K562 (cell line): Measurements from ENCODE around the gene KLF1. TPM values are rescaled to one million over a fixed set of nuclear protein-coding genes. Genes with fewer than 3 reads are reported as not detected.

Experiments used
- CAMTA2 ChIP-seq: fragments of 250-450 bp; sonication (Bioruptor Pico); conservative IDR thresholded peaks from 2 replicates; pipeline ENCODE4 v1.5.1; 2022
- DMBX1 ChIP-seq: fragments of 250-450 bp; sonication (Bioruptor Pico); IDR thresholded peaks from 2 replicates; pipeline ENCODE4 v1.8.0; 2022; ENCODE audit warnings: inconsistent platforms, mild to moderate bottlenecking, moderate library complexity, borderline replicate concordance
- GABPB1 ChIP-seq: sonication (generic); formaldehyde crosslinking; IDR thresholded peaks from 2 replicates; pipeline ENCODE4 v1.8.0; 2022; ENCODE audit warnings: mild to moderate bottlenecking, missing genetic modification reagents
- GATAD2A ChIP-seq: fragments of 450-650 bp; IDR thresholded peaks from 2 replicates; pipeline ENCODE4 v1.6.1; 2017
- KDM4B ChIP-seq, 2 experiments: fragments of 450-650 bp in 1 of 2; sonication (generic) in 1 of 2; IDR thresholded peaks; 2 replicates each; pipeline ENCODE4 v1.6.1; 2016 to 2017; ENCODE audit warnings: borderline replicate concordance in 2 of 2, antibody characterized with exemption in 1 of 2, low read depth in 1 of 2, mild to moderate bottlenecking in 1 of 2
- MECOM ChIP-seq: fragments of 250-450 bp; sonication (Bioruptor Pico); IDR thresholded peaks from 2 replicates; pipeline ENCODE4 v1.8.0; 2022; ENCODE audit warnings: inconsistent platforms
- POLR2AphosphoS5 ChIP-seq: IDR thresholded peaks from 2 replicates; pipeline ENCODE4 v1.6.1; 2011; ENCODE audit warnings: mild to moderate bottlenecking, low read depth, low read length, moderate library complexity; ENCODE audit not compliant: control insufficient read depth, insufficient read depth
- POLR3A ChIP-seq: IDR thresholded peaks from 2 replicates; pipeline ENCODE4 v1.6.1; 2011; ENCODE audit warnings: borderline replicate concordance, mild to moderate bottlenecking, moderate library complexity; ENCODE audit not compliant: insufficient read length, insufficient read depth; ENCODE audit errors: extremely low read depth
- SP1 ChIP-seq: sonication (generic); formaldehyde crosslinking; IDR thresholded peaks from 2 replicates; pipeline ENCODE4 v1.8.1; 2022; ENCODE audit warnings: mild to moderate bottlenecking, missing genetic modification reagents
- TAF7 ChIP-seq: fragments of 450-650 bp; IDR thresholded peaks from 2 replicates; pipeline ENCODE4 v1.6.1; 2016; ENCODE audit warnings: missing genetic modification characterization, missing compliant biosample characterization
- TSC22D4 ChIP-seq: fragments of 450-650 bp; IDR thresholded peaks from 2 replicates; pipeline ENCODE4 v1.6.1; 2016; ENCODE audit warnings: missing genetic modification characterization, missing biosample characterization, control low read depth
- ZNF561 ChIP-seq: fragments of 450-650 bp; formaldehyde crosslinking; conservative IDR thresholded peaks from 2 replicates; pipeline ENCODE4 v1.4.0; 2020; ENCODE audit warnings: mild to moderate bottlenecking, moderate library complexity
- ZSCAN32 ChIP-seq: fragments of 450-650 bp; formaldehyde crosslinking; IDR thresholded peaks from 2 replicates; pipeline ENCODE4 v1.4.0; 2020; ENCODE audit warnings: mild to moderate bottlenecking, moderate library complexity
- polyA plus RNA-seq, 8 experiments: library from polyadenylated mRNA; depleted of rRNA in 4 of 8; stranded (reverse) in 5 of 8; unstranded in 3 of 8; fragments of >200 nt; fragmentation: Nextera tagmentation in 2 of 8; fragmentation: Illumina TruSeq in 1 of 8; extraction: Ambion mirVana in 2 of 8; extraction: Trizol in 1 of 8; gene quantifications; 2 replicates each; pipeline versions ENCODE4 v1.2.1 to v1.2.3, GENCODE V29; 2011 to 2014; ENCODE audit warnings: inconsistent platforms in 1 of 8, missing spikeins in 1 of 8
- total RNA-seq, 7 experiments: library from RNA; depleted of rRNA in 6 of 7; stranded (reverse); fragments of >200 nt in 6 of 7; fragmentation: Illumina TruSeq in 2 of 7; extraction: Trizol in 2 of 7; gene quantifications; 2 replicates each; pipeline versions ENCODE4 v1.2.1 to v1.2.3, GENCODE V29; 2011 to 2021; ENCODE audit warnings: low replicate concordance in 1 of 7
- TF ChIP-seq, protein P1 (sequence below): sonication (generic); formaldehyde crosslinking; IDR thresholded peaks from 2 replicates; pipeline ENCODE4 v1.8.1; 2022; ENCODE audit warnings: missing genetic modification reagents
- TF ChIP-seq, protein P2 (sequence below): fragments of 450-650 bp; IDR thresholded peaks from 2 replicates; pipeline ENCODE4 v1.6.1; 2017; ENCODE audit warnings: antibody characterized with exemption, mild to moderate bottlenecking
- TF ChIP-seq, protein P3 (sequence below): fragments of 250-450 bp; sonication (Bioruptor Pico); IDR thresholded peaks from 2 replicates; pipeline ENCODE4 v1.5.1; 2021; ENCODE audit warnings: mild to moderate bottlenecking
- TF ChIP-seq, protein P4 (sequence below): fragments of 250-450 bp; sonication (Bioruptor Pico); IDR thresholded peaks from 2 replicates; pipeline ENCODE4 v1.6.1; 2021; ENCODE audit warnings: mild to moderate bottlenecking
- TF ChIP-seq, protein P5 (sequence below): fragments of 450-650 bp; IDR thresholded peaks from 2 replicates; pipeline ENCODE4 v1.6.1; 2017; ENCODE audit warnings: mild to moderate bottlenecking, moderate library complexity

KLF1 gene
- total and polyA plus RNA-seq, 9 of the 15 experiments (the other 6 are each of a cell fraction or from before 2014, with no cell fraction given): 8.4 to 163 (median 47.3) TPM

DNA sequence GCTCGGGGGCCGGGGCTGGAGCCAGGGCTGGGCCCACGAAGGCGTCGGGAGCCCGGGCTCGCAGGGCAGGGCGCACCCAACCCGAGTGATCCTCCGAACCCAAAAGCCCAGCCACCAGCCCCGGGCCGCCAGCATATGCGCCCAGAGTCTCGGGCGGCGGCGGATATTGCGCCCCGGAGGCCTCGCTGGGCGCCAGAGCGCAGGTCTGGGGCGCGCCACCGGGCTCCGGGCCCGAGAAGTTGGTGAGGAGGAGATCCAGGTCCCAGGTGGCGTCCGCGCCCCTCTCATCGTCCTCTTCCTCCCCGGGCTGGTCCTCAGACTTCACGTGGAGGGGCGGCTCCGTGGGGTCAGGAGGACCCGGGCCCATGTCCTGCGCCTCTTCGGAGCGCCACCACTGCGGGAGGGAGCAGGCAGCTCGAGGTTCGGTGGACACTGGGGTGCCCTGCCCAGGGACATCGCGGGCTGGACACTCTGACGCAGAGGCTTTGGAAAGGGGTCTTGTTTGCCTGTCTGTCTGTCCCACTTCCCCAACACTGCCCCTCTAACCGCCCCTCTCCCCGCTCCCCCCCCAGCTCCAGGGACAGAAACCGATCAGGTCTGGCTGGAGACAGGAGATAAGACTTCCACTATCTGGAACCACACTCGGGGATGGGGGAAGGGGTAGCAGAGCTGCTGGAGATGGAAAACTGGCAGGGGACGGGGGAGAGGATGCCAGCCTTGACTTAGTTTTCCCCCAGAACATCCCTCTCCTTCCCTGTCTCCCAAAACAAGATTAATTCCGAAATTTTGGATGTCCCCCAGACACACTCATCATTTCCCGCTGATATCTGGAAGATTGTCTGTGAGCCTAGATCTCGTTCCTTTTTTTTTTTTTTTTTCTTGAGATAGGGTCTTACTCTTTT is 1.0 kb downstream of the KLF1 start (continued):
- no peak for TF ChIP-seq POLR3A
- TF ChIP-seq, protein P1, sequence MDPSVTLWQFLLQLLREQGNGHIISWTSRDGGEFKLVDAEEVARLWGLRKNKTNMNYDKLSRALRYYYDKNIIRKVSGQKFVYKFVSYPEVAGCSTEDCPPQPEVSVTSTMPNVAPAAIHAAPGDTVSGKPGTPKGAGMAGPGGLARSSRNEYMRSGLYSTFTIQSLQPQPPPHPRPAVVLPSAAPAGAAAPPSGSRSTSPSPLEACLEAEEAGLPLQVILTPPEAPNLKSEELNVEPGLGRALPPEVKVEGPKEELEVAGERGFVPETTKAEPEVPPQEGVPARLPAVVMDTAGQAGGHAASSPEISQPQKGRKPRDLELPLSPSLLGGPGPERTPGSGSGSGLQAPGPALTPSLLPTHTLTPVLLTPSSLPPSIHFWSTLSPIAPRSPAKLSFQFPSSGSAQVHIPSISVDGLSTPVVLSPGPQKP (CRISPR knock-in tag): no peak
- TF ChIP-seq KDM4B (IDR thresholded peaks at IDR 0.05; ENCODE audit: borderline replicate concordance in 2 of 2, low read depth in 1 of 2): peak in 1 of 2 experiments; percentile 56; a peak in 1 of 4 replicates
- TF ChIP-seq TAF7 (tag): no peak
- TF ChIP-seq SP1: no peak
- TF ChIP-seq, protein P2, sequence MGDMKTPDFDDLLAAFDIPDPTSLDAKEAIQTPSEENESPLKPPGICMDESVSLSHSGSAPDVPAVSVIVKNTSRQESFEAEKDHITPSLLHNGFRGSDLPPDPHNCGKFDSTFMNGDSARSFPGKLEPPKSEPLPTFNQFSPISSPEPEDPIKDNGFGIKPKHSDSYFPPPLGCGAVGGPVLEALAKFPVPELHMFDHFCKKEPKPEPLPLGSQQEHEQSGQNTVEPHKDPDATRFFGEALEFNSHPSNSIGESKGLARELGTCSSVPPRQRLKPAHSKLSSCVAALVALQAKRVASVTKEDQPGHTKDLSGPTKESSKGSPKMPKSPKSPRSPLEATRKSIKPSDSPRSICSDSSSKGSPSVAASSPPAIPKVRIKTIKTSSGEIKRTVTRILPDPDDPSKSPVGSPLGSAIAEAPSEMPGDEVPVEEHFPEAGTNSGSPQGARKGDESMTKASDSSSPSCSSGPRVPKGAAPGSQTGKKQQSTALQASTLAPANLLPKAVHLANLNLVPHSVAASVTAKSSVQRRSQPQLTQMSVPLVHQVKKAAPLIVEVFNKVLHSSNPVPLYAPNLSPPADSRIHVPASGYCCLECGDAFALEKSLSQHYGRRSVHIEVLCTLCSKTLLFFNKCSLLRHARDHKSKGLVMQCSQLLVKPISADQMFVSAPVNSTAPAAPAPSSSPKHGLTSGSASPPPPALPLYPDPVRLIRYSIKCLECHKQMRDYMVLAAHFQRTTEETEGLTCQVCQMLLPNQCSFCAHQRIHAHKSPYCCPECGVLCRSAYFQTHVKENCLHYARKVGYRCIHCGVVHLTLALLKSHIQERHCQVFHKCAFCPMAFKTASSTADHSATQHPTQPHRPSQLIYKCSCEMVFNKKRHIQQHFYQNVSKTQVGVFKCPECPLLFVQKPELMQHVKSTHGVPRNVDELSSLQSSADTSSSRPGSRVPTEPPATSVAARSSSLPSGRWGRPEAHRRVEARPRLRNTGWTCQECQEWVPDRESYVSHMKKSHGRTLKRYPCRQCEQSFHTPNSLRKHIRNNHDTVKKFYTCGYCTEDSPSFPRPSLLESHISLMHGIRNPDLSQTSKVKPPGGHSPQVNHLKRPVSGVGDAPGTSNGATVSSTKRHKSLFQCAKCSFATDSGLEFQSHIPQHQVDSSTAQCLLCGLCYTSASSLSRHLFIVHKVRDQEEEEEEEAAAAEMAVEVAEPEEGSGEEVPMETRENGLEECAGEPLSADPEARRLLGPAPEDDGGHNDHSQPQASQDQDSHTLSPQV: peak; percentile 17; the same call in 1 of the 2 replicates
- peak; percentile 94 for TF ChIP-seq POLR2AphosphoS5
- no peak for TF ChIP-seq TSC22D4 (tag)
- no peak for TF ChIP-seq CAMTA2 (CRISPR knock-in tag)
- TF ChIP-seq ZNF561 (CRISPR knock-in tag): no peak
- peak; percentile 77; the same call in 1 of the 2 replicates for TF ChIP-seq GATAD2A
- TF ChIP-seq, protein P3, sequence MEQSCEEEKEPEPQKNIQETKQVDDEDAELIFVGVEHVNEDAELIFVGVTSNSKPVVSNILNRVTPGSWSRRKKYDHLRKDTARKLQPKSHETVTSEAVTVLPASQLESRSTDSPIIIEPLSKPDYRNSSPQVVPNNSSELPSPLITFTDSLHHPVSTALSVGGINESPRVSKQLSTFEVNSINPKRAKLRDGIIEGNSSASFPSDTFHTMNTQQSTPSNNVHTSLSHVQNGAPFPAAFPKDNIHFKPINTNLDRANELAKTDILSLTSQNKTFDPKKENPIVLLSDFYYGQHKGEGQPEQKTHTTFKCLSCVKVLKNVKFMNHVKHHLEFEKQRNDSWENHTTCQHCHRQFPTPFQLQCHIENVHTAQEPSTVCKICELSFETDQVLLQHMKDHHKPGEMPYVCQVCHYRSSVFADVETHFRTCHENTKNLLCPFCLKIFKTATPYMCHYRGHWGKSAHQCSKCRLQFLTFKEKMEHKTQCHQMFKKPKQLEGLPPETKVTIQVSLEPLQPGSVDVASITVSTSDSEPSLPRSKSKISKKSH: no peak
- TF ChIP-seq, protein P4, sequence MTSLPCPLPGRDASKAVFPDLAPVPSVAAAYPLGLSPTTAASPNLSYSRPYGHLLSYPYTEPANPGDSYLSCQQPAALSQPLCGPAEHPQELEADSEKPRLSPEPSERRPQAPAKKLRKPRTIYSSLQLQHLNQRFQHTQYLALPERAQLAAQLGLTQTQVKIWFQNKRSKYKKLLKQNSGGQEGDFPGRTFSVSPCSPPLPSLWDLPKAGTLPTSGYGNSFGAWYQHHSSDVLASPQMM (CRISPR knock-in tag): no peak
- no peak for TF ChIP-seq GABPB1 (CRISPR knock-in tag)
- no peak for TF ChIP-seq DMBX1
- no peak for TF ChIP-seq ZSCAN32
- TF ChIP-seq, protein P5, sequence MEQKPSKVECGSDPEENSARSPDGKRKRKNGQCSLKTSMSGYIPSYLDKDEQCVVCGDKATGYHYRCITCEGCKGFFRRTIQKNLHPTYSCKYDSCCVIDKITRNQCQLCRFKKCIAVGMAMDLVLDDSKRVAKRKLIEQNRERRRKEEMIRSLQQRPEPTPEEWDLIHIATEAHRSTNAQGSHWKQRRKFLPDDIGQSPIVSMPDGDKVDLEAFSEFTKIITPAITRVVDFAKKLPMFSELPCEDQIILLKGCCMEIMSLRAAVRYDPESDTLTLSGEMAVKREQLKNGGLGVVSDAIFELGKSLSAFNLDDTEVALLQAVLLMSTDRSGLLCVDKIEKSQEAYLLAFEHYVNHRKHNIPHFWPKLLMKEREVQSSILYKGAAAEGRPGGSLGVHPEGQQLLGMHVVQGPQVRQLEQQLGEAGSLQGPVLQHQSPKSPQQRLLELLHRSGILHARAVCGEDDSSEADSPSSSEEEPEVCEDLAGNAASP: no peak
- 0 out of 2 replicates have a peak, but pooled peaks have one; percentile 24 for TF ChIP-seq MECOM
